Left ventricle myocardium inferior (tissue), 1 donor: ENCODE results near the gene TBR1. TPM values are rescaled to one million over a fixed set of nuclear protein-coding genes. Genes with fewer than 3 reads are reported as not detected.

Source experiments
- DNase-seq: peaks from one replicate; pipeline ENCODE4 v3.0.0-alpha.2; 2020
- H3K27ac ChIP-seq: fragments of 200-600 bp; replicated peaks from 2 replicates; pipeline ENCODE4 v1.8.0; 2021
- H3K27me3 ChIP-seq: fragments of 200-600 bp; 2 replicates; pipeline ENCODE4 v1.8.0; 2021; ENCODE audit warnings: low read depth
- H3K36me3 ChIP-seq: fragments of 200-600 bp; 2 replicates; pipeline ENCODE4 v1.8.0; 2021
- H3K4me1 ChIP-seq: fragments of 200-600 bp; 2 replicates; pipeline ENCODE4 v1.8.0; 2021
- H3K4me3 ChIP-seq: fragments of 200-600 bp; 2 replicates; pipeline ENCODE4 v1.8.0; 2021; ENCODE audit warnings: mild to moderate bottlenecking, moderate library complexity
- H3K9me3 ChIP-seq: fragments of 200-600 bp; replicated peaks from 2 replicates; pipeline ENCODE4 v1.8.0; 2021
- intact Hi-C: fragments of 100-400 bp; cut with micrococcal nuclease; formaldehyde crosslinking; loops from one replicate; pipeline ENCODE4 v1.11.0; 2022
- long read RNA-seq: library from polyadenylated mRNA; unstranded; transcript quantifications from one replicate; pipeline ENCODE4 v2.0.0, GENCODE V29; 2021
- total RNA-seq: library from RNA; stranded (reverse); fragmentation: NEBNext Ultra II Directional; extraction: Animal tissue kit (Norgen Biotek cat#: 25700); gene quantifications from one replicate; pipeline ENCODE4 v1.2.1, GENCODE V29; 2021
- TF ChIP-seq, protein P1 (sequence below): fragments of 200-600 bp; IDR thresholded peaks from 2 replicates; pipeline ENCODE4 v1.8.0; 2021; ENCODE audit warnings: antibody characterized with exemption, mild to moderate bottlenecking, borderline replicate concordance
- donor health status: DM: no; HTN: yes; CAD: no; lungs with severe emphysema.

TBR1 gene
- not detected for total RNA-seq
- long read RNA-seq, result 0 reads

DNA sequence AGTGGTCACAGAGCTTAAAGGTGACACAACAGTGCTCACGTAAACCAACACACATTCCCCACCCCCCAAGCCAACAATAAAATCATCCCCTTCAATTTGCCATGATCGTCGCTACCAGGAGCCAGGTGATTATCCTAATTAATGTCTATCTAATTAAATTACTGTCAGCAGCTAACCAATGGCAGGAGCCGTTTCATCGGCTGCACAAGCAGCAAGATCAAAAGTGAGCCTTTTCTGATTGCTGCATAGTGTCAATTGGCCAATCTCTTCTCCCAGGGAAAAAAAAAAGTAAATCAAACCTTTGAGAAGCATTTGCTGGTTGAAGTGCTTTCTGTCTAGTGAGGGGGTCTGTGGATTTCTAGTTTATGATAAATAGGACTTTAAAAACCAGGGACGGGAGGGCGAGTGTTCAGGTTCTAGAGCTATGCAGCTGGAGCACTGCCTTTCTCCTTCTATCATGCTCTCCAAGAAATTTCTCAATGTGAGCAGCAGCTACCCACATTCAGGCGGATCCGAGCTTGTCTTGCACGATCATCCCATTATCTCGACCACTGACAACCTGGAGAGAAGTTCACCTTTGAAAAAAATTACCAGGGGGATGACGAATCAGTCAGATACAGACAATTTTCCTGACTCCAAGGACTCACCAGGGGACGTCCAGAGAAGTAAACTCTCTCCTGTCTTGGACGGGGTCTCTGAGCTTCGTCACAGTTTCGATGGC, at the start of gene TBR1:
Gene TBR1 (plus strand): TSS at position 311 of the 721 bp plus-strand sequence. CDS start 114 bp downstream, at position 425.
- Histone ChIP-seq H3K27me3 (peaks cover 78% of the 10 kb centered on the region), H3K27ac (no peak within 1 kb of the TSS), H3K36me3 (no peaks in the 10 kb centered on the region), H3K4me3 (peak within 1 kb of the TSS; percentile 67), H3K9me3 (no peaks in the 10 kb centered on the region), H3K4me1 (peaks cover 51% of the 10 kb centered on the region)
- DNase-seq, result no peak
- TF ChIP-seq, protein P1, sequence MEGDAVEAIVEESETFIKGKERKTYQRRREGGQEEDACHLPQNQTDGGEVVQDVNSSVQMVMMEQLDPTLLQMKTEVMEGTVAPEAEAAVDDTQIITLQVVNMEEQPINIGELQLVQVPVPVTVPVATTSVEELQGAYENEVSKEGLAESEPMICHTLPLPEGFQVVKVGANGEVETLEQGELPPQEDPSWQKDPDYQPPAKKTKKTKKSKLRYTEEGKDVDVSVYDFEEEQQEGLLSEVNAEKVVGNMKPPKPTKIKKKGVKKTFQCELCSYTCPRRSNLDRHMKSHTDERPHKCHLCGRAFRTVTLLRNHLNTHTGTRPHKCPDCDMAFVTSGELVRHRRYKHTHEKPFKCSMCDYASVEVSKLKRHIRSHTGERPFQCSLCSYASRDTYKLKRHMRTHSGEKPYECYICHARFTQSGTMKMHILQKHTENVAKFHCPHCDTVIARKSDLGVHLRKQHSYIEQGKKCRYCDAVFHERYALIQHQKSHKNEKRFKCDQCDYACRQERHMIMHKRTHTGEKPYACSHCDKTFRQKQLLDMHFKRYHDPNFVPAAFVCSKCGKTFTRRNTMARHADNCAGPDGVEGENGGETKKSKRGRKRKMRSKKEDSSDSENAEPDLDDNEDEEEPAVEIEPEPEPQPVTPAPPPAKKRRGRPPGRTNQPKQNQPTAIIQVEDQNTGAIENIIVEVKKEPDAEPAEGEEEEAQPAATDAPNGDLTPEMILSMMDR, result no peak
- intact Hi-C loops, result no loop called here

DNA sequence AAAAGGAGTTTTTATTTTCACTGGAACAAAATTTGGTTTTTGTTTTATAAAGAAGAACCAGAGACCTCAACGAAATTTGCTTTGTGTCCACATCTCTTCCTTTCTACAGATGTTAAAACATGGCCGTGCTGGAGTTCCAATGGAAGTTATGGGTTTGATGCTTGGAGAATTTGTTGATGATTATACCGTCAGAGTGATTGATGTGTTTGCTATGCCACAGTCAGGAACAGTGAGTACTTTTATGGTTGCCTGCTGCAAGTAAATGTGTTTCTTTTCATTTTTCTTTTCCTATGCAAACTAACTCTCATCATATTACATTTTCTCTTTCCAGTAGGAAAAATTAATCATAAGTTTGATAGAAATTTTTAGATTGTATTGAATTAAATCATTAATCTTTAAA, 48.4 kb upstream of the TBR1 start:
- peaks cover 39% of the 10 kb centered on the region for H3K36me3 ChIP-seq
- intact Hi-C loops, result no loop called here
- DNase-seq, result no peak

DNA sequence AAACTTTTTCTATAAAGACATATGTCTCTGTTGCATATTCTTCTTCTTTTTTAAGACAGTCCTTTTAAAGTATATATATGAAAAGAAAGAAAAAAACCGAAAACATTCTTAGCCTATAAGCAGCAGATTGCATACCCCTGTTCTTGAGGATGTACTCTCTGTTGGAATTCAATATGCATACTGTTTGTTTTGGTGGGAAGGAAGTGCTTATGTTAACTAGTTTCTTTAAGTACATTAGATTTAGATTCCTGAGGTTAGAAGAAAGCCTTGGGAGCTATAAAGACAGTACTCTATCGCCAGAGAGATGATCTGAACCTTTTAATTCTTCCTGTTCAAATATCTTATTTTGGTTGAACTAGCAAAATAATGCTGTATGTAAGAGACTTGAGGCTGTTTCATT, 46.8 kb upstream of the TBR1 start:
- no peaks in the 10 kb centered on the region for H3K9me3 ChIP-seq
- DNase-seq, result no peak
- intact Hi-C loops, result no loop called here
- no peak overlapping the region for H3K4me3 ChIP-seq
- H3K4me1 ChIP-seq, result no peaks in the 10 kb centered on the region
- H3K27ac ChIP-seq, result no peak overlapping the region
- TF ChIP-seq, protein P1, result no peak
- H3K27me3 ChIP-seq, result no peaks in the 10 kb centered on the region
- H3K36me3 ChIP-seq, result peaks cover 34% of the 10 kb centered on the region

More for the DNA sequence above, 48.4 kb upstream of the TBR1 start:
- H3K4me3 ChIP-seq, result no peak overlapping the region
- TF ChIP-seq, protein P1, result no peak
- H3K4me1 ChIP-seq, result no peaks in the 10 kb centered on the region
- no peak overlapping the region for H3K27ac ChIP-seq
- H3K27me3 ChIP-seq, result no peaks in the 10 kb centered on the region
- peaks cover 11% of the 10 kb centered on the region for H3K9me3 ChIP-seq

DNA sequence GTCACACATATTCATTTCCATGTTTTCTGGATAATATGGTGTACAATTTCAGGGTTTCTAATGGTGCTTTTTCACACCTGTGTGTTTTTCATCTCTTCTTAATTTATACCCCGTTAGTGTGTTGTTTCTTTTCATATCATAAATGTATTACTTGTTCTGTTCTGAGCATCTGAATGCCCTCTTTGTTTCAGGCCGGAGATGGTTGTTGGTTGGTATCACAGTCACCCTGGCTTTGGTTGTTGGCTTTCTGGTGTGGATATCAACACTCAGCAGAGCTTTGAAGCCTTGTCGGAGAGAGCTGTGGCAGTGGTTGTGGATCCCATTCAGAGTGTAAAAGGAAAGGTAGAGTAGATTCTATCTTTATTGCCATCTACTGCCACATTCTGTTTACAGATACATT, 45.1 kb upstream of the TBR1 start:
- peaks cover 34% of the 10 kb centered on the region for H3K36me3 ChIP-seq
- DNase-seq, result no peak
- TF ChIP-seq, protein P1, result no peak
- H3K9me3 ChIP-seq, result no peaks in the 10 kb centered on the region
- H3K27me3 ChIP-seq, result no peaks in the 10 kb centered on the region
- intact Hi-C loops, result no loop called here
- no peak overlapping the region for H3K27ac ChIP-seq
- no peak overlapping the region for H3K4me3 ChIP-seq
- H3K4me1 ChIP-seq, result no peaks in the 10 kb centered on the region

DNA sequence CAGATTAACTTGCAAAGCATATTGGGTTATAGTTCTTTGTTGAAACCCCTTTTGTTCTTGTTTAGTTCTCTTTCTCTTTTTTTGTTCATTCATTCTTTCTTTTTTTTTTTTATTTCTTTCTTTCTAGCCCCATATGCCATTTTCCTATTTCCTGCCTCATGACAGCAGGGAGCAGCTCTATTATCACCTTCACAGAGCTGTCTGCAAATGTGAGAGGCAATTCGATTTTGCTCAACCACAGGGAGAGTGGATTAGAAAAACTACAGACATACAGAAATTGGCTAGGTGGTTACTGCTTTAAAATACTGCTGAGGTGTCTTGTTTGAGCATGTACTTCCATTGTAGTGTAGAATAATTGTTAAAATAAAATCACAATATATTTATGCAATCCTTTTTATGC, 44.2 kb upstream of the TBR1 start:
- H3K36me3 ChIP-seq, result peaks cover 34% of the 10 kb centered on the region
- no peak overlapping the region for H3K27ac ChIP-seq
- DNase-seq, result no peak
- H3K4me3 ChIP-seq, result no peak overlapping the region
- intact Hi-C loops, result no loop called here
- no peaks in the 10 kb centered on the region for H3K27me3 ChIP-seq
- no peaks in the 10 kb centered on the region for H3K4me1 ChIP-seq
- H3K9me3 ChIP-seq, result no peaks in the 10 kb centered on the region
- TF ChIP-seq, protein P1, result no peak
